ENCODE results near the gene PLPPR1.

DNA sequence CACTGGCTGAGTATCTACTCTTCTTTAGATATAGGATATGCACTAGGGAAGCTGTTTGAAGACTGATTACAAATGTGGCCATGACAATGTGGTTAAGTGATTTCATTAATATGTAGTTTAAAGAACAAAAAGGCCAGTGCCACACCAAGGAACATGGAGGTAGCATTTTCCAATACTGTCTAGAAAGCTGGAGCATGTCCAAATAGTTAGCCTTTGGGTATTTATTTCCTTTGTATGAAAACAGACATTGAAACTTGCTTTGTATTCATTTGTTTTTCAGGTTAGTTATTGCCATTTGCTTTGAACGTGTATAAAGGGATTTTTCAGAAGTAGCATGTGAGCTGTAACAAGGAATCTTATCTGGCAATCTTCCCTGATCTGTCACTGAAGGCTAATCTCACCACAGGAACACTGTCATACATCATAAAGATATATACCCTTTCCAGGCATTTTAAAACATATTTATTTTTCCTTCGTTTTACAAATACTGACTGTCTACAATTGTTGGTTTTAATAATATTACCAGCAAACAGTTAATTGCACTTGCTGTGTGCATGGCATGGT is 93.4 kb downstream of the PLPPR1 start:
- TF ChIP-seq, protein P1, sequence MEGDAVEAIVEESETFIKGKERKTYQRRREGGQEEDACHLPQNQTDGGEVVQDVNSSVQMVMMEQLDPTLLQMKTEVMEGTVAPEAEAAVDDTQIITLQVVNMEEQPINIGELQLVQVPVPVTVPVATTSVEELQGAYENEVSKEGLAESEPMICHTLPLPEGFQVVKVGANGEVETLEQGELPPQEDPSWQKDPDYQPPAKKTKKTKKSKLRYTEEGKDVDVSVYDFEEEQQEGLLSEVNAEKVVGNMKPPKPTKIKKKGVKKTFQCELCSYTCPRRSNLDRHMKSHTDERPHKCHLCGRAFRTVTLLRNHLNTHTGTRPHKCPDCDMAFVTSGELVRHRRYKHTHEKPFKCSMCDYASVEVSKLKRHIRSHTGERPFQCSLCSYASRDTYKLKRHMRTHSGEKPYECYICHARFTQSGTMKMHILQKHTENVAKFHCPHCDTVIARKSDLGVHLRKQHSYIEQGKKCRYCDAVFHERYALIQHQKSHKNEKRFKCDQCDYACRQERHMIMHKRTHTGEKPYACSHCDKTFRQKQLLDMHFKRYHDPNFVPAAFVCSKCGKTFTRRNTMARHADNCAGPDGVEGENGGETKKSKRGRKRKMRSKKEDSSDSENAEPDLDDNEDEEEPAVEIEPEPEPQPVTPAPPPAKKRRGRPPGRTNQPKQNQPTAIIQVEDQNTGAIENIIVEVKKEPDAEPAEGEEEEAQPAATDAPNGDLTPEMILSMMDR (IDR thresholded peaks at IDR 0.05), result no peak
- no peak for TF ChIP-seq EZH2 (IDR thresholded peaks at IDR 0.05)

Measured in neural progenitor cell (in vitro differentiated cells).